ENCODE data around the gene BTF3. TPM values are rescaled to one million over a fixed set of nuclear protein-coding genes. Genes with fewer than 3 reads are reported as not detected.

BTF3 gene
- total and polyA plus RNA-seq, 2 of the 8 experiments (the other 6 are each of a cell fraction or from before 2014, with no cell fraction given), result 396 to 754 TPM

GRCh38 chr5:73472116-73472515 is 26.1 kb upstream of the BTF3 start:
- Histone ChIP-seq H3K18ac (ENCODE audit: extremely low read depth, low read length) (no peak overlapping the region), H2BK20ac (ENCODE audit: low read length) (no peak overlapping the region), H2BK15ac (ENCODE audit: low read length) (no peak overlapping the region), H4K20me1 (replicated peaks in 1 of 2; ENCODE audit: control insufficient read depth in 1 of 2, insufficient read depth in 2 of 2, low read length in 2 of 2) (no peaks in the 10 kb centered on the region), H3K4ac (replicated peaks; ENCODE audit: insufficient read length, low read depth, low read length) (no peak overlapping the region), H3K9ac (replicated peaks in 1 of 4; ENCODE audit: extremely low read depth in 1 of 4, low read depth in 3 of 4, low read length in 3 of 4) (no peak overlapping the region), H4K91ac (replicated peaks; ENCODE audit: insufficient read length, low read length) (no peak overlapping the region), H4K8ac (ENCODE audit: extremely low read depth, insufficient read depth, low read length) (no peak overlapping the region), H2BK5ac (ENCODE audit: low read depth, low read length) (no peak overlapping the region), H3K27me3 (replicated peaks in 1 of 4; ENCODE audit: control insufficient read depth in 3 of 4, extremely low read depth in 1 of 4, insufficient read depth in 3 of 4, low read length in 3 of 4) (no peaks in the 10 kb centered on the region; a peak in 1 of 7 replicates), H3K4me2 (ENCODE audit: insufficient read depth in 1 of 2, low read depth in 2 of 2, low read length in 2 of 2) (no peak overlapping the region), H2AFZ (ENCODE audit: low read length) (peak overlapping the region; percentile 34; the same call in 1 of the 2 replicates), H2BK12ac (ENCODE audit: low read depth, low read length) (no peak overlapping the region), H2BK120ac (replicated peaks; ENCODE audit: low read depth, low read length) (no peak overlapping the region), H3K23ac (ENCODE audit: insufficient read length) (no peak overlapping the region), H3K79me2 (ENCODE audit: control insufficient read depth in 1 of 2, insufficient read depth in 2 of 2, low read length in 2 of 2) (no peaks in the 10 kb centered on the region), H3K36me3 (ENCODE audit: control insufficient read depth in 2 of 4, insufficient read depth in 4 of 4, low read length in 3 of 4) (no peaks in the 10 kb centered on the region), H3K14ac (ENCODE audit: insufficient read length) (no peak overlapping the region), H3K4me3 (ENCODE audit: extremely low read depth in 1 of 4, insufficient read depth in 2 of 4, low read depth in 3 of 4, low read length in 4 of 4) (no peak overlapping the region), H4K5ac (ENCODE audit: insufficient read length, low read depth, low read length) (no peak overlapping the region), H3K4me1 (replicated peaks in 1 of 4; ENCODE audit: control insufficient read depth in 3 of 4, insufficient read depth in 4 of 4, low read length in 3 of 4) (no peaks in the 10 kb centered on the region), H3K9me3 (ENCODE audit: insufficient read depth in 2 of 2, low read depth in 1 of 2, low read length in 1 of 2) (no peaks in the 10 kb centered on the region), H3K56ac (replicated peaks; ENCODE audit: insufficient read length, low read depth, low read length) (no peak overlapping the region), H3K27ac (ENCODE audit: low read depth, low read length) (no peak overlapping the region), H3K79me1 (ENCODE audit: low read depth, low read length) (no peaks in the 10 kb centered on the region), H3K23me2 (ENCODE audit: low read depth, low read length) (no peaks in the 10 kb centered on the region), H2AK5ac (ENCODE audit: low read depth, low read length) (no peak overlapping the region)
- FAIRE-seq (no peak), DNase-seq (ENCODE audit: low read depth in 1 of 2, low spot score in 2 of 2) (no peak)
- CTCF ChIA-PET (ENCODE audit: partially characterized antibody), result interaction anchor here (1.2 to 3.7 kb wide), 4 partner anchors 9 to 25 kb away, joined by 3 to 17 read pairs (median 8); partner anchors contain the start of gene BTF3
- TF ChIP-seq GTF2F1 (IDR thresholded peaks at IDR 0.05; ENCODE audit: borderline replicate concordance, low read depth, low read length) (no peak), SIRT6 (IDR thresholded peaks at IDR 0.05; ENCODE audit: low read length) (no peak), MAX (IDR thresholded peaks at IDR 0.05) (no peak), NRF1 (IDR thresholded peaks at IDR 0.05; ENCODE audit: low read depth, low read length) (no peak), EZH2 (IDR thresholded peaks at IDR 0.05; ENCODE audit: low read depth, low read length, severe bottlenecking) (no peak), BACH1 (IDR thresholded peaks at IDR 0.05; ENCODE audit: low read length) (no peak), ASH2L (IDR thresholded peaks at IDR 0.05; ENCODE audit: low read length) (no peak), CEBPB (IDR thresholded peaks at IDR 0.05; ENCODE audit: low read depth, low read length) (no peak), TAF7 (optimal IDR thresholded peaks at IDR 0.05; ENCODE audit: borderline replicate concordance, low read depth, low read length) (no peak), MAFK (IDR thresholded peaks at IDR 0.05; ENCODE audit: low read depth, low read length) (no peak), RBBP5 (IDR thresholded peaks at IDR 0.05; ENCODE audit: borderline replicate concordance, low read depth, low read length) (no peak), CREB1 (IDR thresholded peaks at IDR 0.05) (no peak), HDAC6 (IDR thresholded peaks at IDR 0.05; ENCODE audit: low read depth, low read length) (no peak), GABPA (IDR thresholded peaks at IDR 0.05; ENCODE audit: borderline replicate concordance, insufficient read depth, low read length) (no peak), POLR2AphosphoS5 (IDR thresholded peaks at IDR 0.05; ENCODE audit: low read depth, low read length) (no peak), POU5F1 (IDR thresholded peaks at IDR 0.05; ENCODE audit: low read depth, low read length) (no peak)
- 60% methylated on average over 3 of the region's 3 CpGs; no CpG with 5 or more reads in 1 of the 2 experiments for WGBS, 2 experiments (ENCODE audit: extremely low coverage in 1 of 2, insufficient coverage in 1 of 2, insufficient read length in 1 of 2, insufficient replicate concordance in 2 of 2, low coverage in 1 of 2, low lambda C conversion rate in 2 of 2, missing lambda C conversion rate in 1 of 2)
- POLR2A ChIA-PET (ENCODE audit: partially characterized antibody), result interaction anchor here (1.2 kb wide), 1 partner anchor 33 kb away, joined by 3 read pairs; no protein-coding TSS in a partner anchor
